ENCODE data around the gene MKRN2. TPM values are rescaled to one million over a fixed set of nuclear protein-coding genes. Genes with fewer than 3 reads are reported as not detected.

MKRN2 gene
- total and polyA plus RNA-seq, 2 of the 8 experiments (the other 6 are each of a cell fraction or from before 2014, with no cell fraction given) = 15.3 to 17.6 TPM

DNA sequence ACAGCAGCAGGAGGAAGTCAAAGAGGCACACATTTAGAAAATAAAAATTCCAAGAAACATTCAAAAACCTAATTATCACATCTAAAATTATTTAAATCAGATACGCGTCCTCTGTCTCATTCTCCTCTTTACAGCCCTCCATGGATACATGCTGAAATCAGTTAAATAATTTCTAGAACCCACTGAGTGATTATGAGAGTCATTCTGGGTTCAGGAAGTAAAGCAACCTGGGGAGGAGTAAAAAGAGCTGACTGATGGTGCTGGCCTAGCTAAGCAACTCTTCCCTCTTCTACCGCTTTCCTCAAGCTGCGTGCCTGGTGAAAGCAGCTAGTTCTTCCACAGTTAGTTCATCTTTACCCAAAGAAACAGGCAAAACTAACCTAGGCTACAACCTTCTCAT lies 58.4 kb downstream of the MKRN2 start (continued):
- TF ChIP-seq, protein P1, sequence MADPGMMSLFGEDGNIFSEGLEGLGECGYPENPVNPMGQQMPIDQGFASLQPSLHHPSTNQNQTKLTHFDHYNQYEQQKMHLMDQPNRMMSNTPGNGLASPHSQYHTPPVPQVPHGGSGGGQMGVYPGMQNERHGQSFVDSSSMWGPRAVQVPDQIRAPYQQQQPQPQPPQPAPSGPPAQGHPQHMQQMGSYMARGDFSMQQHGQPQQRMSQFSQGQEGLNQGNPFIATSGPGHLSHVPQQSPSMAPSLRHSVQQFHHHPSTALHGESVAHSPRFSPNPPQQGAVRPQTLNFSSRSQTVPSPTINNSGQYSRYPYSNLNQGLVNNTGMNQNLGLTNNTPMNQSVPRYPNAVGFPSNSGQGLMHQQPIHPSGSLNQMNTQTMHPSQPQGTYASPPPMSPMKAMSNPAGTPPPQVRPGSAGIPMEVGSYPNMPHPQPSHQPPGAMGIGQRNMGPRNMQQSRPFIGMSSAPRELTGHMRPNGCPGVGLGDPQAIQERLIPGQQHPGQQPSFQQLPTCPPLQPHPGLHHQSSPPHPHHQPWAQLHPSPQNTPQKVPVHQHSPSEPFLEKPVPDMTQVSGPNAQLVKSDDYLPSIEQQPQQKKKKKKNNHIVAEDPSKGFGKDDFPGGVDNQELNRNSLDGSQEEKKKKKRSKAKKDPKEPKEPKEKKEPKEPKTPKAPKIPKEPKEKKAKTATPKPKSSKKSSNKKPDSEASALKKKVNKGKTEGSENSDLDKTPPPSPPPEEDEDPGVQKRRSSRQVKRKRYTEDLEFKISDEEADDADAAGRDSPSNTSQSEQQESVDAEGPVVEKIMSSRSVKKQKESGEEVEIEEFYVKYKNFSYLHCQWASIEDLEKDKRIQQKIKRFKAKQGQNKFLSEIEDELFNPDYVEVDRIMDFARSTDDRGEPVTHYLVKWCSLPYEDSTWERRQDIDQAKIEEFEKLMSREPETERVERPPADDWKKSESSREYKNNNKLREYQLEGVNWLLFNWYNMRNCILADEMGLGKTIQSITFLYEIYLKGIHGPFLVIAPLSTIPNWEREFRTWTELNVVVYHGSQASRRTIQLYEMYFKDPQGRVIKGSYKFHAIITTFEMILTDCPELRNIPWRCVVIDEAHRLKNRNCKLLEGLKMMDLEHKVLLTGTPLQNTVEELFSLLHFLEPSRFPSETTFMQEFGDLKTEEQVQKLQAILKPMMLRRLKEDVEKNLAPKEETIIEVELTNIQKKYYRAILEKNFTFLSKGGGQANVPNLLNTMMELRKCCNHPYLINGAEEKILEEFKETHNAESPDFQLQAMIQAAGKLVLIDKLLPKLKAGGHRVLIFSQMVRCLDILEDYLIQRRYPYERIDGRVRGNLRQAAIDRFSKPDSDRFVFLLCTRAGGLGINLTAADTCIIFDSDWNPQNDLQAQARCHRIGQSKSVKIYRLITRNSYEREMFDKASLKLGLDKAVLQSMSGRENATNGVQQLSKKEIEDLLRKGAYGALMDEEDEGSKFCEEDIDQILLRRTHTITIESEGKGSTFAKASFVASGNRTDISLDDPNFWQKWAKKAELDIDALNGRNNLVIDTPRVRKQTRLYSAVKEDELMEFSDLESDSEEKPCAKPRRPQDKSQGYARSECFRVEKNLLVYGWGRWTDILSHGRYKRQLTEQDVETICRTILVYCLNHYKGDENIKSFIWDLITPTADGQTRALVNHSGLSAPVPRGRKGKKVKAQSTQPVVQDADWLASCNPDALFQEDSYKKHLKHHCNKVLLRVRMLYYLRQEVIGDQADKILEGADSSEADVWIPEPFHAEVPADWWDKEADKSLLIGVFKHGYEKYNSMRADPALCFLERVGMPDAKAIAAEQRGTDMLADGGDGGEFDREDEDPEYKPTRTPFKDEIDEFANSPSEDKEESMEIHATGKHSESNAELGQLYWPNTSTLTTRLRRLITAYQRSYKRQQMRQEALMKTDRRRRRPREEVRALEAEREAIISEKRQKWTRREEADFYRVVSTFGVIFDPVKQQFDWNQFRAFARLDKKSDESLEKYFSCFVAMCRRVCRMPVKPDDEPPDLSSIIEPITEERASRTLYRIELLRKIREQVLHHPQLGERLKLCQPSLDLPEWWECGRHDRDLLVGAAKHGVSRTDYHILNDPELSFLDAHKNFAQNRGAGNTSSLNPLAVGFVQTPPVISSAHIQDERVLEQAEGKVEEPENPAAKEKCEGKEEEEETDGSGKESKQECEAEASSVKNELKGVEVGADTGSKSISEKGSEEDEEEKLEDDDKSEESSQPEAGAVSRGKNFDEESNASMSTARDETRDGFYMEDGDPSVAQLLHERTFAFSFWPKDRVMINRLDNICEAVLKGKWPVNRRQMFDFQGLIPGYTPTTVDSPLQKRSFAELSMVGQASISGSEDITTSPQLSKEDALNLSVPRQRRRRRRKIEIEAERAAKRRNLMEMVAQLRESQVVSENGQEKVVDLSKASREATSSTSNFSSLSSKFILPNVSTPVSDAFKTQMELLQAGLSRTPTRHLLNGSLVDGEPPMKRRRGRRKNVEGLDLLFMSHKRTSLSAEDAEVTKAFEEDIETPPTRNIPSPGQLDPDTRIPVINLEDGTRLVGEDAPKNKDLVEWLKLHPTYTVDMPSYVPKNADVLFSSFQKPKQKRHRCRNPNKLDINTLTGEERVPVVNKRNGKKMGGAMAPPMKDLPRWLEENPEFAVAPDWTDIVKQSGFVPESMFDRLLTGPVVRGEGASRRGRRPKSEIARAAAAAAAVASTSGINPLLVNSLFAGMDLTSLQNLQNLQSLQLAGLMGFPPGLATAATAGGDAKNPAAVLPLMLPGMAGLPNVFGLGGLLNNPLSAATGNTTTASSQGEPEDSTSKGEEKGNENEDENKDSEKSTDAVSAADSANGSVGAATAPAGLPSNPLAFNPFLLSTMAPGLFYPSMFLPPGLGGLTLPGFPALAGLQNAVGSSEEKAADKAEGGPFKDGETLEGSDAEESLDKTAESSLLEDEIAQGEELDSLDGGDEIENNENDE (IDR thresholded peaks at IDR 0.05; ENCODE audit: insufficient replicate concordance, low read length) = no peak
- TF ChIP-seq KDM5A (IDR thresholded peaks at IDR 0.05; ENCODE audit: low read length) = no peak
- no peak for TF ChIP-seq RNF2 (IDR thresholded peaks at IDR 0.05; ENCODE audit: borderline replicate concordance, low read depth, low read length, missing control alignments, poor library complexity, severe bottlenecking)
- TF ChIP-seq SUZ12 (IDR thresholded peaks at IDR 0.05; ENCODE audit: low read length) = no peak
- TF ChIP-seq TCF12 (IDR thresholded peaks at IDR 0.05; ENCODE audit: low read depth, low read length) = no peak
- no peak for TF ChIP-seq SIRT6 (IDR thresholded peaks at IDR 0.05; ENCODE audit: low read length)
- no peak for TF ChIP-seq RAD21 (IDR thresholded peaks at IDR 0.05 in 1 of 2, conservative IDR thresholded peaks at IDR 0.05 in 1 of 2; ENCODE audit: low read depth in 2 of 2, low read length in 2 of 2)
- TF ChIP-seq BACH1 (IDR thresholded peaks at IDR 0.05; ENCODE audit: low read length) = no peak
- TF ChIP-seq TAF1 (IDR thresholded peaks at IDR 0.05; ENCODE audit: low read depth, low read length) = no peak
- no peak for TF ChIP-seq SP4 (IDR thresholded peaks at IDR 0.05; ENCODE audit: low read length)
